Loucy (cell line): ENCODE measurements around the gene AKAP6.

Source experiments
- EZH2phosphoT487 ChIP-seq: fragments of 200-600 bp; IDR thresholded peaks from 2 replicates; pipeline ENCODE4 v1.6.1; 2018; ENCODE audit warnings: antibody characterized with exemption, mild to moderate bottlenecking, moderate library complexity, borderline replicate concordance
- TF ChIP-seq, protein P1 (sequence below): fragments of 200-600 bp; sonication (generic); conservative IDR thresholded peaks from 2 replicates; pipeline ENCODE4 v1.5.1; 2014; ENCODE audit warnings: mild to moderate bottlenecking, antibody characterized with exemption, low read length

- no peak for TF ChIP-seq EZH2phosphoT487
- TF ChIP-seq, protein P1, sequence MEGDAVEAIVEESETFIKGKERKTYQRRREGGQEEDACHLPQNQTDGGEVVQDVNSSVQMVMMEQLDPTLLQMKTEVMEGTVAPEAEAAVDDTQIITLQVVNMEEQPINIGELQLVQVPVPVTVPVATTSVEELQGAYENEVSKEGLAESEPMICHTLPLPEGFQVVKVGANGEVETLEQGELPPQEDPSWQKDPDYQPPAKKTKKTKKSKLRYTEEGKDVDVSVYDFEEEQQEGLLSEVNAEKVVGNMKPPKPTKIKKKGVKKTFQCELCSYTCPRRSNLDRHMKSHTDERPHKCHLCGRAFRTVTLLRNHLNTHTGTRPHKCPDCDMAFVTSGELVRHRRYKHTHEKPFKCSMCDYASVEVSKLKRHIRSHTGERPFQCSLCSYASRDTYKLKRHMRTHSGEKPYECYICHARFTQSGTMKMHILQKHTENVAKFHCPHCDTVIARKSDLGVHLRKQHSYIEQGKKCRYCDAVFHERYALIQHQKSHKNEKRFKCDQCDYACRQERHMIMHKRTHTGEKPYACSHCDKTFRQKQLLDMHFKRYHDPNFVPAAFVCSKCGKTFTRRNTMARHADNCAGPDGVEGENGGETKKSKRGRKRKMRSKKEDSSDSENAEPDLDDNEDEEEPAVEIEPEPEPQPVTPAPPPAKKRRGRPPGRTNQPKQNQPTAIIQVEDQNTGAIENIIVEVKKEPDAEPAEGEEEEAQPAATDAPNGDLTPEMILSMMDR: no peak
These were observed 487.5 kb downstream of the AKAP6 start for GRCh38 chr14:32816588-32816987.
